OCI-M2 (cell line): ENCODE results near the gene NOP14.
"Not testable (repeated sequence)": the region's sequence is repeated elsewhere in the genome, so short reads cannot be mapped to it uniquely, and the experiment has no call there.

Experiments
- DNase-seq: peaks from one replicate; lab custom pipeline; 2025; ENCODE audit not compliant: unreplicated experiment; lab: John Stamatoyannopoulos, UW

NOP14 gene

DNA sequence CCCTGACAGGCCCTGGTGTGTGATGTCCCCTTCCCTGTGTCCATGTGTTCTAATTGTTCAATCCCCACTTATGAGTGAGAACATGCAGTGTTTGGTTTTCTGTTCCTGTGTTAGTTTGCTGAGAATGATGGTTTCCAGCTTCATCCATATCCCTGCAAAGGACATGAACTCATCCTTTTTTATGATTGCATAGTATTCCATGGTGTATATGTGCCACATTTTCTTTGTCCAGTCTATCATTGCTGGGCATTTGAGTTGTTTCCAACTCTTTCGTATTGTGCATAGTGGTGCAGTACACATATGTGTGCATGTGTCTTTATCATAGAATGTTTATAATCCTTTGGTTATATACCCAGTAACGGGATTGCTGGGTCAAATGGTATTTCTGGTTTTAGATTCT, 46.5 kb downstream of the NOP14 start:
- DNase-seq: not testable (repeated sequence)

DNA sequence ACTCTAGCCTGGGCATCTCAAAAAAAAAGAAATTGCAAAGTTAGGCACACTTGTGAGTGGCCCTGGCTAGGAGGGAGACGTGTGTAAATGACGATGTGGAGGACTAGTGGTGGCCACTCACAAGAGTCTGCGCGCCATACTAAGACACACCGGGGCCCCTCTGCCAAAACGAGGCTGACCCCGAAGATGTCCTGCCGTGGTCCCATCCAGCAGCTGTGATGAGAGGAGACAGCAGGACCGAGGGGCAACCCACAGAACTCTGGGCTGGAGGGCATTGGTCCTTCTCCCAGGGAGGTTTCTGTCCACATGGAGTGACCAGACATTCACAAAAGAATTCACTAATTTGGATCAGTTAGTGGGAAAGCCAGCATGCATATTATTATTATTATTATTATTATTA, 47.4 kb downstream of the NOP14 start:
- DNase-seq: no peak

DNA sequence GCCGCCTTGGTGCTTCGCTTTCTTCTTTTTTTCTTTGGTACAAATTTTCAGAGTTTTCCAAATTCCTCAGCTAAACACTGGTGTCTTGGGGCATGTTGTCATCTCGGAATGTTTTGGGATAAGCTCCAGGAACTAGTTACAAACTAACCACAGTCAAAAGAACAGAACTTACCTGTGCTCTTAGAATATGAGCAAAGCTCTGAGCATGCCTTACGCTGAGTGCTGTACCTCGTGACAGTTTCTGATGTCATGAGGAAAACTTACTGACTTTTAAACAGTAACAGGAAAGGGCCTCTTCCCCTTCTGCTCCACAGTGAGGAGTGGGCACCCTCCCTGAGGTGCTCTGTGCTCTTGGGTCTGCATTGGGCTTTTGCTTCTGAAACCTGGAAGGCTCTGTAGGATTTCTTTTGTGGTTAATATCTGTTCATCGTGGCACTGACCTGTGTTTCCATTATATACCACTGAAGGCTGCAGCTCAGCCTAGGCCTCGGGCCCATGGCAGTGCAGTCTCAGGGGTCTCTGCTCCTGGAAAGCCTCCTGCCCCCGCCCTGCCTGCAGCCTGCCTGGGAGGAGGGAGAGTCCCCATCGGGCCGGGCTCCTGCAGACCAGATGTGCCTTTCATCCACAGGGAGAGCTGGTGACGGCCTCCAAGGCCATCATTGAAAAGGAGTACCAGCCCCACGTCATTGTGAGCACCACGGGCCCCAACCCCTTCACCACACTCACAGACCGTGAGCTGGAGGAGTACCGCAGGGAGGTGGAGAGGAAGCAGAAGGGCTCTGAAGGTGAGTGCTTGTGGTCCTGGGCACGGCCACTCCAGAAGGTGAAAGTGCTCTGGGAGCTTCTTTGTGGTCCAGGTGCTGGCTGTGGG, 48.7 kb downstream of the NOP14 start:
- no peak for DNase-seq

DNA sequence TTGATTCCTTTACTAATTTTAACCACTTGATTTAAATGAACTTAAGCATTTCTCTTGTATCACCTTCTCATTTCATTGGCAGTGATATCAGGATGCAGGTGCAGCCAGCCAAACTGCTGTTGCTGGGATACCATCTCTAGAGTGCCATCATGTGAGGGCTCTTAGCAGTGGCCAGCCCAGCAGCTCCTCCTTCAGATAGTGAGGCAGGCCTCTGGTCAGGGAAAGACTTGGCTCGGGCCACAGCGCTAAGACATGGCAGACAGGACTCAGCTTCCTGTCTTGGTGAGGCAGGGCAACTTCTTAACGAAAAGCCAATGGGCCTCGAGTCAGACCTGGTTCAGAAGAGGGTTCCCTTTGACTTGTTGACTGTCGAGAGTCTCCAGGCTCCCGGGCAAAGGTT, 50.0 kb downstream of the NOP14 start:
- no peak for DNase-seq

DNA sequence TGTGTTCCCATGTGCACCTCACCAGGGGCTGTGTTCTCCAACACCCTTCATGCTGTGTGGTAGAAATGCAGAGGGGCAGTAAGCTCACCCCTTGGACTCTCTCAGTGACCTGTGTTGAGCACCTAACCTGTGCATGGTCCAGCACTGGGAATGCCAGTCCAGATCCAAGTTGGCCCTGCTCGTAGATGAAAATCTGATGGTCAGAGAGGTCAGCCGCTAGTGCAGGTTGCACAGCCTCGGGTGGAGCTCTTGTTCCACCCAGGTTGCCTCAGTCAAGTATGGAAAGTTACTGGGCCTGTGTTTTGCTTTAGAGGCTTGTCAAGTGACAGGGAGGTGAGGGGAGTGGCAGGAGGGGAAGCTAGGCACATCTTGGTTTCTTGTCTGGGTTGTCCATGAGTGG, 51.3 kb downstream of the NOP14 start:
- no peak for DNase-seq

DNA sequence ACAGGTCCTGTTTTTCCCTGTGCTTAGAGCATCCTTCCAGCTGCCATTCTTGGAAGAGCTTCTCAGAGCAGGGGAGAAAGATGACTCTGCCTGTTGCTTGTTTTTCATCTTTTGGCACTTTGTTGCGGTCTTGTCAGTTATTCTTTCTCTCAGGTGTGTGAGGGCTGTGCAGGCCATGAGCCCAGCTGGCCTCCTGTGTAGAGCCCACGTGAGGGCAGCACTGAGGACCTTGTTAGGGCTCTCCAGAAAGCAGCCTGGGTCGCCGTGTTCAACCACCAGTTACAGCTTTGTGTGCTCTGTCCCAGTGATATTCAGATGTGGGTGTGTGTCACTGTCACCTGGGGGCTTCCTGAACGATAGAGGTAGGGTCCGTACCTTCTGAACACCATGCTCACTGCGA, 52.8 kb downstream of the NOP14 start:
- no peak for DNase-seq

DNA sequence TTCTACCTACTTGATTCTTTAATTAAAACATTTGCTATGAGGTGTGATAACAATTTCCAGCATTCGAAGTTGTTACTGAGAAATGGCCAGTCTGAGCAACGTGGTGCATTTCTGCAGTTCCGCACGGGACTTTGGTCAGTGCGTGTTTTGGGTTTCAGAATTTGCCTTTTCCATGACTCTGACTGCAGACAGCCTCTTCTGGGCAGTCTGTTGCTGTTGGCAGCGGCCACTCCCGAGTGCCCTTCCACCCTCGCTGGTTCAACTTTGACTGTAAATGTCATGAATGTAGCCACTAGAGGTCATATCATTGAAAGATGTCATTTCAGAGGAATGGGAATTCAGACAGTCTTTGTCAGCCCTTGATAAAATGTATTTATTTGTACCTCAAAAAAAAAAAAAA, 53.6 kb downstream of the NOP14 start:
- DNase-seq: no peak

DNA sequence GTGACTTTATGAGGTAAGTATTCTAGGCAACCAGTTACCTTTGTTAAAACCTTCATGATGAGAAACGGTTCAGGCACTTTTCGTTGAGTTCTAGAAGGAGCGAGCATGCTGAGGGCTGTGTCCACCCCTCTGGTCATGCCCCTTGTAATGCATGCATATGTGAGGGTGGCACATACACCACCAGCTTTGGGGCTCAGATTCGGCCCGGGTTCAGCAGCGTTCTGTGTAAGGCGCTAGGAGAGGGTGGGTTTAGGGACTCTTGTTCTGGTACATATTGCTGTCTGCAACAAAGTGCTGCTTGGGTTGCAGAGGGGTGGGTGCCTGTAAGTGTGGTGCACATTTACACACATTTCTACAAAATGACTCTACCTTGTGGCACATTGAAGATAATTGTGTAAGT, 54.5 kb downstream of the NOP14 start:
- DNase-seq: no peak

DNA sequence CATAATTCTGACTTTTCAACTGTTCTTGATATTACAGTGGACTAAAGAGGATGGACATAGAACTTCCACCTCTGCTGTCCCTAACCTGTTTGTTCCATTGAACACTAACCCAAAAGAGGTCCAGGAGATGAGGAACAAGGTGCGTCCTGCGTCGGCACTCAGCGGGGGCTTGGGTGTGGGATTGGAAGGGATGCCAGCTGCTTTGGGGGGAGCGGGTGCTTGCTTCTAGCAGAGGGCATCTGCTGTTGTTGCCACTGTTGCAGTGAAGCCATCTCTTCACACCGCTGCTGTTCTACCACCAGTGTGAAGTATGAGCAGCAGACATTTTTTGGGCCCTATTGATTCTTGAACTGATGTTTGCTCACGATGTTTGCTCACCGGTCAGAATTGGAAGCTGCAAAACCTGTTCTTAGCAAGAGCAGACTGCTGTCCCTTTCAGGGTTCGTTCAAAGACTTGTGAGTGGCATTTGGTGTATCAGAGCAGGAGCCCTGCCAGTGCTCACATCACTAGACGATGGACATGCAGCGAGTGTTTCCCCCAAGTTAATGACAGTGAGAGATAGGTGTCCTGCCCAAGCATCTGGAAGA, 55.4 kb downstream of the NOP14 start:
- DNase-seq: no peak

DNA sequence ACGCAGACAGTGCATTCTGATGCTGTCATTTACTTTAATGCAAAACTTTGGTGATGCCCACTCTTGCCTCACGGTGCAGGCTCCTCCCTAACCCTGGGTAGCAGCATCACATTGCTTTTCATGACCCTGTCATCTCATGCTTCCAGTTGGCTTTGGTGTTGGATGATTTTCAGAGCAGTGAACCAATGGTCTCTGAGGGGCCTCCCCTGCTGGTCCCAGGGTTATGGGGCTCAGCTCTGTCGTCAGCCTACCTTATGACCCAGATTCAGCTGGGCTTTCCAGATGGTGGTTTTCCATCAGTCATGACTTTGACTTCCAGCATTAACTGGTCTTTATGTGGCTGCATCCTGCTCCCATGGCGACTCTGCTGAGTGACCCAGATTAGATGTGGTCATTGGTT, 56.0 kb downstream of the NOP14 start:
- DNase-seq: no peak

DNA sequence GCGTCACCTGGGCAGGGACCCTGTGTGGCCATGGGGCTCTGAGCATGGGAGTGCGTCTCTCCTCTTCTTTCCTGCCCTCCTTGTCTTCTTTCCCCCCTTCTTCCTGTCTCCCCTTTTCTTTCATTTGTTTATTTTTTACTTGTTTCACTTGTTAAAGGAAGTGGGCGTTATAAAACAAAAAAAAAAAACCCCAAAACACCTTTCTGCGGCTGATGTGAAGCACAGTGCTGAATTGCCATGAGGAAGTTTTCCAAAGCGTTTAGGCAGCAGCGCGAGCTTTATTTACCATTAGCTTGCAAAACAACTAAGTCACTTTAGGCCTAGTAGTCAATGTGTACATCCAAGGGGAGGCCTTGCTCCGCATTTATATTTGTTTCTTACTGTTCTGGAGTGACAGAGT, 57.0 kb downstream of the NOP14 start:
- DNase-seq: no peak

DNA sequence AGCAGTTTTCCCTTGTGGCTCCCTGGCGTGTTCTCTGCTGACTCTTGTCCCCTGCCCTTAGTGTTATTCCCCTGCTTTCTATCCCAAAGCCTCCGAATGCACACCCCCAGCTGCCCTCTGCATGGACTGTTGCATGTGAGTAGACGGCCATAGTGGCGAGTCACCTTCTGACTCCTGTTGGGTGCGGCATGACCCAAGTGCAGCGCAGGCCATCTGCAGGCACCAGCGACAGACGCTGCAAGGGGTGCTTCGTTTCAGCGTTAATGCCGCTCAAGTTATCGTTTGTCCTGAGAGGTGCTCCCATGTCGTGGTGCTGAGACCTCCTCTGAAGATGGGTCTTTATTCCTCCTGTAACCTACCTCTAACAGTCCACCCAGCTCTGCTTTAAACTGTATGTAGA, 57.7 kb downstream of the NOP14 start:
- no peak for DNase-seq

DNA sequence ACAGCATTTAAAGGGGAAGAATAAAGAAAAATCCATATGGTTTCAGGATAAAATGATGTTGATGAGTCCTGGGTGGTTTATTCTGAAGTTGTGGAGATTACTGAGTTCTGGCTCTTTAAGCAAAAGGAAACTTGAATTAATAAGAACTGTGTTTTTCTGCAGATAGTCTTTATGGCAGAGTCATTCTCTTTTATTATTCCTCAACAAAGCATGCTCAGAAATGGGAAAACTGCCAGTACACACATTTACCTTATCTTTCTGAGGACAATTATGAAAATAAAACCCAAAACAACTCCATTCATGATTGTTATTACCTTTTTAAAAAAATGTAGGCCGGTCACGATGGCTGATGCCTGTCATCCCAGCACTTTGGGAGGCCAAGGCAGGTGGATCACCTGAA, 61.1 kb downstream of the NOP14 start:
- no peak for DNase-seq

DNA sequence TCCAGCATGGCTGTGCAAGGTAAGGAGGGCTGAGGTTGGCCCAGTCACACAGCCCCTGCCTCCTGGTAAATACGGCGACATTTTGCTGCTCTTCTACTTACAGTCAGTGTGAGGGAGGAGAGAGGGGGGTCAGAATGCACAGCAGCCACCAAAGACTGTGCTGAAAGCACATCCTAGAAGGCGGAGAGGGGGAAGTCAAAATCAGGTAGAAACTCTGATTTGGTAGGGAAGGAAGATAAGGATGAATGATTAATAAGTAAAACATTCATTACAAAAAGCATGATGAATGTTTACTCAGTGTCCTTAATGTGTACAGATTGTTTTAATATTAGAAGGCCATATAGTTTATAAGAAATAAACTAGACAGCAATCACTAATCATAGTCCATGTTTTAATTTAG, 62.0 kb downstream of the NOP14 start:
- DNase-seq: no peak

DNA sequence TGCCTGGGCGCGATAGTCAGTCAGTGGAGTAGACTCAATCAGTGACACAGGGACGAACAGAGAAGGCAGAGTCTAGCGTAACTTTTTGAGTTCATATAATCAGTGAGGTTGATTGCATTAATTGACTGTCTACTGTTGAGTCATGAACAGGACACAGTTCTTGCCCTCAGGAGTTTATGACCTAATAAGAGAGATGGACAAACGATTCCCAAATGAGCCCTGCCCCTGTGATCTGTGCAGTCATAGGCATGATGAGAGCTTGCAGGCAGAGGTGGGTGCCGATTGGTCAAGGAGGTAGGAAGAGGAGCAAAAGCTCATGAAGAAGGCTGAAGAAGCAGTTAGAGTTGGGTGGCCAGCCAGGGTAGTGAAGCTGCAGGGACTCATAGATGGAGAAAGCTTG, 62.5 kb downstream of the NOP14 start:
- DNase-seq: no peak

DNA sequence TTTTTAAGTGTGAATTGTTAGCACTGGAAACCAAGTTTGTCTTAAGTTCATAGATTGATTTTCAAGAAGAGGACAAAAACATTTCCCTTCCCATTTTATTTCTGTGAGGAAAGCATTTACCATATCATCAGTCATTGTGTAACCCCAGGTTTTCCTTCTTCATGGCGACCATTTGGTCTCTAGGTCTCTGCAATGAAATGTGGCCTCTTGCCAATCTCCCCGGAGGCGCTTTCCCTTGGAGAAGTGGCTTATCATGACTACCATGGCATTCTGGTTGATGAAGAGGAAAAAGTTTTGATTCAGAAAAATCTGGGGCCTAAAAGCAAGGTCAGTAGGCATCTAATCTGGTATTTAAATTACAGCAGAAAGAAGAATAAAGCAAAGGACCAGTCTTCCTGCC, 65.2 kb downstream of the NOP14 start:
- DNase-seq: no peak

DNA sequence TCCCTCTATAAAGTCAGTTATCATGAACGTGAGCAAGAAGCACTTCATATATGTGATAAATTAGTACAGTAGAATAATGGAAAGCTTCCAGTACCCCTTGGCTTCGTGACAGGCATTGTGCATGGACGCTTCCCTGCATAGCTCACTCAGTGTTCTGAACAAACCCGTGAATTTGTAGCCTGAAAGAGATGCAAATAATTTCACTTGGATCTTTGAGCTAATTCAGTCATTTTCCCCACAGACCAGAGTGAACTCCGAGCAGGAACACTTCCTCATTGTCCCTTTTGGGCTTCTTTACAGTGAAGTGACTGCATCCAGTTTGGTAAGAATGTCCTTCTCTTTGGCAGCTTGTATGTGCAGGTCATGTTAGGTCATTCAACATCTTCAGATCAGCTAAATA, 69.4 kb downstream of the NOP14 start:
- DNase-seq: no peak

DNA sequence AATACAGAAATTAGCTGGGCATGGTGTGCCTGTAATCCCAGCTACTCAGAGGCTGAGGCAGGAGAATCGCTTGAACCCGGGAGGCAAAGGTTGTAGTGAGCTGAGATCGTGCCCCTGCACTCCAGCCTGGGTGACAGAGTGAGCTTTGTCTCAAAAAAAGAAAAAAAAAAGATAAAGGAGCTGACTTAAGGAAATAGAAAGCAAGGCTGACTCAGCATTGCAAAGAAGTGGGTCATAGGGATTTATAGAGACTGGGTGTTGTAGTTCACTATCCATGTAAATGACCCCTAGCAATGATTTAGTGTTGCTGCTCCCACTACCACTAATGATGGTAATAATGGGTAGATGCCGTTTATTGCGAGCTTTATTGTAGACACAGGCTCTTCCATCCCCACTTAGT, 71.9 kb downstream of the NOP14 start:
- no peak for DNase-seq

DNA sequence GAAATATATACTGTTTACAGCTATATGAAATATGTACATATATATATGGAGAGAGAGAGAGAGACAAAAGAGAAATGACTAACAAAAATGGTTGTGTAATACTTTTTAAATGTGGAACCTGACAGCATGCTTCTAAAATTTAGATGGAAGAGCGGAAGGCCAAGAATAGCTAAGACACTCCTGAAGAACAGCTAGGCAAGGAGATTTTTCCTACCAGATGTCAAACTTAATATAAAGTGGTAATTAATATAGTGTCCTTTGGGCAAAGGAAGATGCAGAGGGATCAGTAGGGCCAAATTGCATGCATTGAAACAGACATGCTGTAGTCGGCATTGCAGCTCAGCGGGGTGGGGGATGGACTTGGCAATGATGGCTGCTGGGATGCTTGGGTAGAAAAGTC, 74.3 kb downstream of the NOP14 start:
- DNase-seq: no peak
